Brain microvascular endothelial cell (primary cell): Measurements from ENCODE around the gene ATP2B2.

Source experiments
- DNase-seq: peaks from one replicate; pipeline ENCODE4 v3.0.0-alpha.2; 2020
- H3K27ac ChIP-seq: fragments of 250-450 bp; sonication (Bioruptor Pico); 2 replicates; pipeline ENCODE4 v1.5.1; 2020; ENCODE audit warnings: mild to moderate bottlenecking, moderate library complexity
- H3K27me3 ChIP-seq: fragments of 250-450 bp; sonication (Bioruptor Pico); replicated peaks from 2 replicates; pipeline ENCODE4 v1.5.1; 2020; ENCODE audit warnings: mild to moderate bottlenecking
- H3K36me3 ChIP-seq: fragments of 250-450 bp; sonication (Bioruptor Pico); replicated peaks from 2 replicates; pipeline ENCODE4 v1.5.1; 2020; ENCODE audit warnings: mild to moderate bottlenecking
- H3K4me3 ChIP-seq: 2 replicates; pipeline ENCODE4 v1.5.1; 2011; ENCODE audit warnings: low read depth, mild to moderate bottlenecking, control low read depth, low read length, moderate library complexity
- CTCF ChIP-seq: IDR thresholded peaks from 2 replicates; pipeline ENCODE4 v1.5.1; 2011; ENCODE audit warnings: low read depth, mild to moderate bottlenecking, moderate library complexity, low read length, control low read depth, inconsistent platforms; ENCODE audit errors: missing control alignments
- in situ Hi-C: cut with HindIII; loops from 2 replicates; pipeline ENCODE4 v1.10.0; 2017; ENCODE audit warnings: low sequenced_read_pairs, low pct_ligation_motif_present

Gene ATP2B2

GRCh38 chr3:10495003-10495402 is 10.4 kb downstream of the ATP2B2 start:
- Histone ChIP-seq H3K27ac (no peak overlapping the region), H3K27me3 (no peaks in the 10 kb centered on the region), H3K4me3 (no peak overlapping the region), H3K36me3 (no peaks in the 10 kb centered on the region)
- in situ Hi-C loops: no loop called here
- DNase-seq: peak; percentile 36
- TF ChIP-seq CTCF: no peak

- no peak for TF ChIP-seq CTCF
- Histone ChIP-seq H3K27ac (no peak overlapping the region), H3K27me3 (no peaks in the 10 kb centered on the region), H3K4me3 (no peak overlapping the region), H3K36me3 (no peaks in the 10 kb centered on the region)
- DNase-seq: no peak
- in situ Hi-C loops: no loop called here
These were observed 11.2 kb downstream of the ATP2B2 start for GRCh38 chr3:10494180-10494579.

GRCh38 chr3:10493202-10493589 is 12.2 kb downstream of the ATP2B2 start:
- Histone ChIP-seq H3K36me3 (no peaks in the 10 kb centered on the region), H3K27ac (no peak overlapping the region), H3K27me3 (no peaks in the 10 kb centered on the region), H3K4me3 (no peak overlapping the region)
- DNase-seq: no peak
- in situ Hi-C loops: no loop called here
- no peak for TF ChIP-seq CTCF

GRCh38 chr3:10492364-10493201 is 12.8 kb downstream of the ATP2B2 start:
- no peaks in the 10 kb centered on the region for H3K36me3 ChIP-seq
- H3K27me3 ChIP-seq: no peaks in the 10 kb centered on the region
- in situ Hi-C loops: no loop called here
- H3K27ac ChIP-seq: no peak overlapping the region
- no peak overlapping the region for H3K4me3 ChIP-seq
- TF ChIP-seq CTCF: no peak
- no peak for DNase-seq

GRCh38 chr3:10489746-10490483 is 15.5 kb downstream of the ATP2B2 start:
- H3K27ac ChIP-seq: no peak overlapping the region
- TF ChIP-seq CTCF: no peak
- no peak overlapping the region for H3K4me3 ChIP-seq
- no peak for DNase-seq
- no peaks in the 10 kb centered on the region for H3K27me3 ChIP-seq
- no peaks in the 10 kb centered on the region for H3K36me3 ChIP-seq
- in situ Hi-C loops: no loop called here
